Activated naive CD8-positive, alpha-beta T cell treated with anti-CD3 and anti-CD28 coated beads, Interleukin-2, amount 10 ng/mL, durations not matched to agents 7 days and 5 days (primary cell): ENCODE data around the gene TRIM47. TPM values are rescaled to one million over a fixed set of nuclear protein-coding genes. Genes with fewer than 3 reads are reported as not detected.
A peak's percentile ranks its signal among the peaks of the same experiment; 100 is the strongest.
"Not testable (repeated sequence)": the region's sequence is repeated elsewhere in the genome, so short reads cannot be mapped to it uniquely, and the experiment has no call there.

Experiments
- ATAC-seq: fragments of 150-1000 bp; cut with Tn5 transposase; one replicate; pipeline ENCODE4 v1.10.0; 2021; ENCODE audit warnings: low read depth, moderate library complexity
- POLR2A ChIA-PET: fragments of 350-600 bp; sonication (Branson Sonifier 250); formaldehyde crosslinking; loops from one replicate; lab custom pipeline; 2021; ENCODE audit warnings: antibody characterized with exemption; lab: Charles Lee
- DNase-seq: peaks from one replicate; pipeline ENCODE4 v3.0.0; 2021
- H3K27ac Mint-ChIP-seq: one replicate; pipeline ENCODE4 v1.8.0; 2022; ENCODE audit warnings: mild to moderate bottlenecking, mixed read lengths
- H3K27me3 Mint-ChIP-seq: one replicate; pipeline ENCODE4 v1.8.0; 2022; ENCODE audit warnings: mild to moderate bottlenecking, moderate library complexity, mixed read lengths
- H3K36me3 Mint-ChIP-seq: one replicate; pipeline ENCODE4 v1.8.0; 2021; ENCODE audit warnings: mild to moderate bottlenecking, mixed read lengths
- H3K4me1 Mint-ChIP-seq: one replicate; pipeline ENCODE4 v1.8.0; 2021; ENCODE audit warnings: mixed read lengths
- H3K4me3 Mint-ChIP-seq: one replicate; pipeline ENCODE4 v1.8.0; 2022; ENCODE audit warnings: mild to moderate bottlenecking, moderate library complexity, mixed read lengths
- H3K9me3 Mint-ChIP-seq: one replicate; pipeline ENCODE4 v1.8.0; 2021; ENCODE audit warnings: mixed read lengths
- total RNA-seq, 2 experiments: library from RNA; stranded (reverse); gene quantifications; one replicate each; pipeline ENCODE4 v1.2.3, GENCODE V29; 2021

The TRIM47 gene
- total RNA-seq, 2 experiments from 2014 or later = 23.2 to 27.9 TPM

DNA sequence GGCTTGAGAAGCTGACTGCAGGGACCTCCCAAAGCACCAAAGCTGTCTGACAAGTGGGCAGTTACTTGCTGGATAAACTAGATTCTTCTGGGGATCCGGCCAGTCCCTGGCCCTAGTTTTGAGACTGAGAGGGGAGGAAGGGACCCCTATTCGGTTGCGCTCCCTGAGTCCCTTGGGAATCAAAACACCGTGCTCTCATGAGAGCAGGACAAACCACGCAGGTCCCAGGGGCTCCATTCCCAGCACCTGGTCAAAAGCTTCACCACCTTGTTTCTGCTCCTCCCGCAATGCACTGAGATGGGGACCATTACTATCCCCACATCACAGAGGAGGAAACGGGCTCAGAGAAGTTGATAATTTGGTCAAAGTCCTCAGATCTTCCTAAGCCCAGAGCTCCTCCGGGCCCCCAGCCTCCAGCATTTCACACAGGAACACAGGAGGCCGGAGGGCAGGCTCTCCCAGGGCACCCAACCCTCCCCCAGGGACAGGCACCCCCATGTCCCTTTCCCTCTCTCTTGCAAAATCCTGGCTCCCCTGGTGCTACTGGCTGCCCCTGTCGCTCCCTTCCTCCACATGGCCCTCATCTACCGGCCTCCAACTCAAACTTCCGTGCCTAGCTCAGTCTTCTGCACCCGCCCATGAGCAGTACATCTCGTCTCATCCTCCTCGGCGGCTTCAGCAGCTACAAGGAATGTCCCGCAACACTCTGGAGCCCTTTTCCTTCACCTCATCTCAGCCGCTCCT, 15.1 kb upstream of the TRIM47 start:
- peak overlapping the region; percentile 62 for H3K27ac Mint-ChIP-seq
- H3K27me3 Mint-ChIP-seq = no peaks in the 10 kb centered on the region
- H3K4me3 Mint-ChIP-seq = no peak overlapping the region
- POLR2A ChIA-PET = interaction anchor here (0.5 to 5.4 kb wide), 5 partner anchors 8 to 345 kb away, joined by 3 to 68 read pairs (median 4); partner anchors contain the start of gene TRIM47
- H3K36me3 Mint-ChIP-seq = no peaks in the 10 kb centered on the region
- peaks cover 18% of the 10 kb centered on the region for H3K4me1 Mint-ChIP-seq
- DNase-seq (no peak), ATAC-seq (no peak)
- H3K9me3 Mint-ChIP-seq = no peaks in the 10 kb centered on the region

DNA sequence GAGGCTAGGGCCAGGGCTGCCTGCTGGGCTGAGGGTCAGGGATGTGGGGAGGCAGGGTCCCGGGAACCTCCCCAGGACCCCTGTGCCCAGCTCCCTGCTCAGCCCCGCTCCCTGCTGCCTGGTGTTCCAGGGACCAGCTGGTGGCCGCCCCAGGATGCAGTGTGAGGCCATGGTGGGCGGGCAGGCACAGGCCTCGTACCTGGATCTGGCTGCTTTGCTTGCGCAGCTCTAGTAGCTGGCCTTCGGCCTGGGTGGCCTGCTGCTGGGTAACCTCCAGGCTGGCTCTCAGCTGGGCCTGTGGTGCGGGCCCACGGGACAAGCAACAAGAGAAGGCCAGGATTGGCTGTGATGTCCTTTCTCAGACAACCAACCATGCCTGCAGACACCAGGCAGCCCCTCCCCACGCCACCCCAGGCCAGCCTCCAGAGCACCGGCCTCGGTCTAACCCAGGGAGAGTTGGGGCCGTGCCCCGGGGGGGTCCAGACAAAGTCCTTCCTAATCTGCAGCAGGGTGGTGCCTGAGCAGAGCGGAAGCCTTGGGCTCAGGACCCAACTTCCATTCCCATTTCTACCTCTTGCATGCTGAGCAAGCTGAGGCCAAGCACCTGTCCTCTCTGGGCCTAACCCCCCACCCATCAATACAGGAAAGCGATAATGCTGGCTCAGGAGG, 14.3 kb upstream of the TRIM47 start:
- POLR2A ChIA-PET = interaction anchor here (1.0 kb wide), 1 partner anchor 20 kb away, joined by 3 read pairs; no protein-coding TSS in a partner anchor
- H3K4me3 Mint-ChIP-seq = no peak overlapping the region
- DNase-seq = no peak
- H3K9me3 Mint-ChIP-seq = no peaks in the 10 kb centered on the region
- H3K36me3 Mint-ChIP-seq = no peaks in the 10 kb centered on the region
- no peak overlapping the region for H3K27ac Mint-ChIP-seq
- no peak for ATAC-seq
- H3K4me1 Mint-ChIP-seq = peaks cover 18% of the 10 kb centered on the region
- no peaks in the 10 kb centered on the region for H3K27me3 Mint-ChIP-seq

DNA sequence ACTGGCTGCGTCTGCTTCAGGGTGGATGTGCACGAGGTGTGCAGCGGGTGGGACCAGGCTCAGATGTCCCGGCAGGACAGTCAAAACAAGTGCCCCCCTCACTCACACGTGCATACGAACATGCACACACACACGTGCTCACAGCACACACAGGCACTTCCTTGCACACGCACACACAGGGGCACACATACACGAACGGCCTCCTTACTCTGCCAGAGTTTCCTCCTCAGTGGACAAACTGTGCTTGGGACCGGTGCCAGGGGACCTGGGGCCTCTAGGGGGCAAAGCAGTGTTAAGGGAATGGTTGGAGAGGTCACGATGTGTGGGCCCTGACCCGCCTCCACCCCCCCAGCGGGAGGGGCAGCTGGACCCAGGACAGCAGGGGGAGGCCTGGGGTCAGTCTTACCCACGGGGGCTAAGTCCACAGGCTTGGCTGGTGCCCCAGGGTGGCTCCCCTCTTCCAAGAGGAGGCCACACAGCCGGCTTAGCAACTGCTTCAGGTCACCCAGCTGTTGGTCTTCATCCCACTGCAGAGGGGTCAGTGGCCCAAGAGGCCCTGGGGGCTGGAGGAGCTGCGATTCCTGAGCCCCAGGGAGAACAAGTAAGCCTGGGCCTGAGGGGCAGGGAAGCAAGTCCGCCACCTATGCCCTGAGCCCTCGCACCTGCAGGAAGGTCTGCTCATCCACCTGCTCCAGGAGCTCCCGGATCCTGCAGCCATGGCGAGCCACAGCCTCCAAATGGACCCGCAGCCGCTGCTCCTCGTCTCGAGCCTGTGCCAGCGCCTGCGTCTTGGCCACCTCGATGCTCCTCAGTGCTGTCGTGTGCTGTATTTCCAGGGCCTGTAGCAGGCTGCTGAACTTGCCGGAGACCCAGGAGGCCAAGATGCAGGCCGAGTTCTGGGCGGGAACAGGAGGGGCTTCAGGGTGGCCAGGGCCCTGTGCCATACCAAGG, 13.5 kb upstream of the TRIM47 start:
- ATAC-seq (no peak), DNase-seq (no peak)
- Mint-ChIP-seq H3K4me1 (peaks cover 15% of the 10 kb centered on the region), H3K36me3 (no peaks in the 10 kb centered on the region), H3K27me3 (no peaks in the 10 kb centered on the region), H3K4me3 (no peak overlapping the region), H3K27ac (no peak overlapping the region), H3K9me3 (no peaks in the 10 kb centered on the region)
- POLR2A ChIA-PET = no interaction called here

DNA sequence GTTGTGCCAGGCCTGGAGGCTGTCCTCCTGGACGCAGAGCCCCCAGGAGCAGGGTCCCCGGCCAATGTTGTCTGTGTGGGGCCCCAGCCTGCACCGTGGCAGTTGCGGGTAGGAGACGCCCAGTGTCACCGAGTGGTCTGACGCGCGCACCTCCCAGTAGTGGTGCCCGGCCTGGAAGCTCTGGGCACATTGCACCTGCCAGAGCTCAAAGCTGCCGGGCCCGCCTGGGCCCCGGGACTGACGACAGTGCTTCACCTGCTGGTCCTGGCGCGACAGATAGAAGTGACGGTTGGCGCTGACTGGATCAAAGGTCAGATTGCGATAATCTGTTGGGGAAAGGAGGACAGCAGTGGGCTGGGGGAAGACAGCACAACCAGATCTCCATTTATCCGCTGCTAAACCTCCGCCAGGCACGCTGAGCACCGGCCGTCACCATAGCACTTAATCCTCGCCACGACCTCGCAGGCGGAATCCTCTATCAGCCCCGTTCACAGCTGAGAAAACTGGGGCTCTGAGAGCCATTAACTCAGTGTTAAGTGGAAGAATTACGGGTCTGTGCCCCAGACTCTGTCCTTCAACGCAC, 12.7 kb upstream of the TRIM47 start:
- Mint-ChIP-seq H3K27me3 (no peaks in the 10 kb centered on the region), H3K4me3 (no peak overlapping the region), H3K27ac (no peak overlapping the region), H3K9me3 (no peaks in the 10 kb centered on the region), H3K4me1 (peaks cover 15% of the 10 kb centered on the region), H3K36me3 (no peaks in the 10 kb centered on the region)
- no peak for ATAC-seq
- POLR2A ChIA-PET = no interaction called here
- DNase-seq = no peak

DNA sequence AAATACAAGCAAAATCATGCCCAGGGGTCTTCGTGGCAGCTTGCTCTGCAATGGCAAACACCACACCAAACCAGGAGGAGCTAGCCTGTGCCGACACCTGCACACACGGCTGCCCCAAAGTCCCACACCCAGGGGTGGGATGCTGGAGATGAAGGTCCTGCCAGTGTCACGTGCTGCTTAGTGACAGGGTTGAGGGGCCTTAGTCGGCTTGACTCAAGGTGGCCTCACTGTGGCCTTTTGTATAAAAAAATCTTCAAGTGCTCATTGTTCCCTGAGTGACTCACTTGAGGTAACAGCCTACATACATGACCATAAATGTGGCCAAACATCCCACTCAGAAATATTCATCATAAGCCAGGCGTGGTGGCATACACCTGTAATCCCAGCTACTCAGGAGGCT, 11.1 kb upstream of the TRIM47 start:
- Mint-ChIP-seq H3K27me3 (no peaks in the 10 kb centered on the region), H3K9me3 (no peaks in the 10 kb centered on the region), H3K27ac (no peak overlapping the region), H3K4me1 (peaks cover 6% of the 10 kb centered on the region), H3K36me3 (no peaks in the 10 kb centered on the region), H3K4me3 (no peak overlapping the region)
- no peak for DNase-seq
- POLR2A ChIA-PET = interaction anchor here (0.5 to 1.7 kb wide), 3 partner anchors 11 to 156 kb away, joined by 3 read pairs; partner anchors contain the start of gene TRIM47
- ATAC-seq = no peak

DNA sequence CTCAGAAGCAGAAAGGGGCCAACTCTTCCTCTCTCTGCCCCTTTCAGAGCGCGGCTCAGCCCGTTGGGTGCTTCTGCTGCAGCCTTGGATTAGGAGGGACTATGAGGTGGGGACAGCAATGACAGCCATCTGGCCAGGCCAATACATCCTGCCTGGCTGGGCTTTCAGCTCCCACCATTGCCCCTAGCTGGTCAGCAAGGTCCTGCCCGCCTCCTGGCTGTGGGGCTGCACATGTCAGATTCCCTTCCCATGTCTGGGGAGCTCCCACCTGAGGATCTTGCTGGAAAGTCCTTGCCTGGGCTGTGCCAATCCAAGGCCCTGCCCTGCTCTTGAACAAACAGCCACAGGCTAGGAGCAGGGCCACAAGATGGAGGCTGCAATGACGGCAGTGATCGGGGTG, 10.1 kb upstream of the TRIM47 start:
- Mint-ChIP-seq H3K4me1 (no peaks in the 10 kb centered on the region), H3K36me3 (no peaks in the 10 kb centered on the region), H3K9me3 (no peaks in the 10 kb centered on the region), H3K27ac (no peak overlapping the region), H3K27me3 (no peaks in the 10 kb centered on the region), H3K4me3 (no peak overlapping the region)
- POLR2A ChIA-PET = interaction anchor here (1.1 to 1.7 kb wide), 2 partner anchors 10 to 32 kb away, joined by 3 read pairs; partner anchors contain the start of gene TRIM47
- no peak for ATAC-seq
- no peak for DNase-seq

DNA sequence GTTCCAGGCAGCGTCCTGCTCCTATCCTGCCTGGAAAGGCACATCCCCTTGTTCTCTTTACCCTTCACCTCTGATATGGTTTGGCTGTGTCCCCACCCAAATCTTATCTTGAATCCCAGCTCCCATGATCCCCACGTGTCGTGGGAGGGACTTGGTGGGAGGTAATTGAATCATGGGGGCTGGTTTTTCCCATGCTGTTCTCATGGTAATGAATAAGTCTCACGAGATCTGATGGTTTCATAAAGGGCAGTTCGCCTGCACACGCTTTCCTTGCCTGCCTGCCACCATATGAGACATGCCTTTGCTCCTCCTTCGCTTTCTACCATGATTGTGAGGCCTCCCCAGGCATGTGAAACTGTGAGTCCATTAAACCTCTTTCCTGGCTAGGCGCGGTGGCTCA, 7.5 kb upstream of the TRIM47 start:
- H3K36me3 Mint-ChIP-seq, H3K27me3 Mint-ChIP-seq, H3K27ac Mint-ChIP-seq, H3K4me3 Mint-ChIP-seq, DNase-seq, H3K4me1 Mint-ChIP-seq, H3K9me3 Mint-ChIP-seq, ATAC-seq: not testable (repeated sequence)
- POLR2A ChIA-PET = interaction anchor here (0.6 to 1.1 kb wide), 2 partner anchors 8 to 483 kb away, joined by 3 to 4 read pairs; no protein-coding TSS in a partner anchor

DNA sequence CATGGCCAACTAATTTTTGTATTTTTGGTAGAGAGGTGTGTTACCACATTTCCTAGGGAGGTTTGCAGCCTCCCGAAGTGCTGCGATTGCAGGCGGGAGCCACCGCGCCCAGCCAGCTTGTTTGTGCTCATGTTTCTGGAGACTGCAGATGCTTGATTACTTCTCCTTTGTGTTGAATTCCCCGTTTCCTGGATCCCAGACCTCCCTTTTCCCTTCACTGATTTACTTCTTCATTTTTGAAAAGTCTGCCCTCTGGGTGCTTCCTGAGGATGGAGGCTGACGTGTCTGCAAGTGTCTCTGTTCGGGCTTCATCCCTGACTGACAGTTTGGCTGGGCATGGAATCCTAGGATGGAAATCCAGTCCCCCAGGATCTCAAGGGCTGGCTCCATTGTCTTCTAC, 7.0 kb upstream of the TRIM47 start:
- Mint-ChIP-seq H3K27ac (no peak overlapping the region), H3K4me3 (no peak overlapping the region)
- POLR2A ChIA-PET = interaction anchor here (1.0 to 1.1 kb wide), 2 partner anchors 9 to 27 kb away, joined by 3 to 4 read pairs; no protein-coding TSS in a partner anchor

DNA sequence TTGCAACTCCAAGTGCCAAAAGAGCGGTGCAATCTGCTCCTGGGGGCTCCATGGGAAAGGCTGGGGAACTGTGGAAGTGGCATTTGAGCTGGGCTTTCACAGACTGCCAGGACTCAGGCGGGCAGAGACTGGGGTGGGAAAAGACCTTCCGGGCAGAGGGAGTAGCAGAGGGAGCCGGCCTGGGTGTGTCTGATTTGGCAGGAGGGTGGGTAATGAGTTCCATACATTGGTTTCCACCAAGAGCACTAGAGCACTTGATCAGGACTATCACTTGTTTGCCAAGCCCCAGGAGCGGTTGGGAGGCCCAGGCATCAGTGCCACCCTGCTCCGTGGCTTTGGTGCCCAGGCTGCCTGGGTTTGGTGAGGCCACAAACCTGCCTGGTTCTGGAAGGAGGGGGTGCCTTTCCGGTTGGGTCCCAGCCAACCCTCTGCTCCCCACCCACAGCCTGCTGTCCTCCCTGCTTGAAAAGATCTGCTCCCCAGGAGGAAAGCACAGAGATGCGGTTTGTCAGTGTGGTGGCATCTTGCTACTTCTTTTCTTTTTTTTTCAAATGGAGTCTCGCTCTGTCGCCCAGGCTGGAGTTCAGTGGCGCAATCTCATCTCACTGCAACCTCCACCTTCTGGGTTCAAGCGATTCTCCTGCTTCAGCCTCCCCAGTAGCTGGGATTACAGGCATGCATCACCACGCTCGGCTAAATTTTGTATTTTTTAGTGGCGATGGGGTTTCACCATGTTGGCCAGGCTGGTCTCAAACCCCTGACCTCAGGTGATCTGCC, 3.5 kb upstream of the TRIM47 start:
- peaks cover 8% of the 10 kb centered on the region for H3K4me1 Mint-ChIP-seq
- DNase-seq (no peak), ATAC-seq (no peak)
- H3K27ac Mint-ChIP-seq = no peak overlapping the region
- H3K27me3 Mint-ChIP-seq = peaks cover 12% of the 10 kb centered on the region
- no peaks in the 10 kb centered on the region for H3K9me3 Mint-ChIP-seq
- POLR2A ChIA-PET = interaction anchor here (0.6 to 0.9 kb wide), 2 partner anchors 8 to 14 kb away, joined by 3 to 4 read pairs; no protein-coding TSS in a partner anchor
- H3K4me3 Mint-ChIP-seq = no peak overlapping the region
- peaks cover 1% of the 10 kb centered on the region for H3K36me3 Mint-ChIP-seq

More for the DNA sequence above, 7.0 kb upstream of the TRIM47 start:
- no peaks in the 10 kb centered on the region for H3K9me3 Mint-ChIP-seq
- DNase-seq (no peak), ATAC-seq (no peak)
- H3K36me3 Mint-ChIP-seq = no peaks in the 10 kb centered on the region
- H3K27me3 Mint-ChIP-seq = peaks cover 5% of the 10 kb centered on the region
- H3K4me1 Mint-ChIP-seq = peaks cover 3% of the 10 kb centered on the region

DNA sequence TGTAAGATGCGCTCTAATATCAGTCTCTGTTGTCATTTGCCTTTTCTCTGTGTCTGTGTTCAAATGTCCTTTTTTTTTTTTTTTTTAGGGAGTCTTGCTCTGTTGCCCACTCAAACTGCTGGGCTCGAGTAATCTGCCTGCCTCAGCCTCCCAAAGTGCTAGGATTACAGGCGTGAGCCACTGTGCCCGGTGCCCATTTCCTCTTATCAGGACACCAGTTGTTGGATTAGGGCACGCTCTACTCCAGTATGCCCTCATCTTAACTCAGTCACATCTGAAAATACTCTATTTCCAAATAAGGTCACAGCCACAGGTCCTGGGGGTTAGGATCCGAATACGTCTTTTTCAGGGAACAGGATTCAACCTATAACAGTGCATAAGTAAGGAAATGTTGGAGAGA, 1.9 kb upstream of the TRIM47 start:
- H3K36me3 Mint-ChIP-seq = peaks cover 1% of the 10 kb centered on the region
- POLR2A ChIA-PET = interaction anchor here (0.6 to 5.5 kb wide), 2 partner anchors 16 to 534 kb away, joined by 6 to 68 read pairs; partner anchors contain the start of gene TRIM65
- peaks cover 21% of the 10 kb centered on the region for H3K4me1 Mint-ChIP-seq
- no peaks in the 10 kb centered on the region for H3K9me3 Mint-ChIP-seq
- ATAC-seq = no peak
- DNase-seq = no peak
- peak overlapping the region; percentile 0 for H3K4me3 Mint-ChIP-seq
- no peak overlapping the region for H3K27ac Mint-ChIP-seq
- H3K27me3 Mint-ChIP-seq = peaks cover 12% of the 10 kb centered on the region

DNA sequence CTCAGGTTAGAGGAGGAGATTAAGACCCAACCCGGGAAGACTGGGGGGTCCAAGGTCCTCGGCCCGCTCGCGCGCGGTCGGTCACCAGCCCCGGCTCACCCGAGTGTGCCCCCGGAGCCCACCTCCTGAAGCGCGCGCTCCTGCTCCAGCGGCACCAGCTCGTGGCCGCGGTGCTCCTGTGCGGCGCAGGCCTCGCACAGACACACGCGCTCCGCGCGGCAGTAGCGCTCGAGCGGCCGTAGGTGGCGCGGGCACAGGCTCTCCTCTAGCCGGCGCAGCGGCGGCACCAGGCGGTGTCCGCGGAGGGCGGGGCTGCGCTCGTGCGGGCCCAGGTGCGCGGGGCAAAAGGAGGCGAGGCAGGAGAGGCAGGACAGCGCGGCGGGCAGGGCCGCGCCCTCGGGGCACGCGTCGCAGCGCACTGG, 618 bp downstream of the TRIM47 start:
- Mint-ChIP-seq H3K4me1 (peaks cover 28% of the 10 kb centered on the region), H3K4me3 (peak overlapping the region; percentile 91), H3K36me3 (peaks cover 3% of the 10 kb centered on the region), H3K9me3 (no peaks in the 10 kb centered on the region), H3K27ac (peak overlapping the region; percentile 93), H3K27me3 (peaks cover 12% of the 10 kb centered on the region)
- POLR2A ChIA-PET = interaction anchor here (0.6 to 5.5 kb wide), 15 partner anchors 10 to 211 kb away, joined by 3 to 68 read pairs (median 6); partner anchors contain the start of genes MRPL38, RECQL5, SAP30BP and TRIM65
- peak; percentile 70 for ATAC-seq
- DNase-seq = peak; percentile 84
